Airway epithelial cell (primary cell): ENCODE results near the gene MUTYH. TPM values are rescaled to one million over a fixed set of nuclear protein-coding genes. Genes with fewer than 3 reads are reported as not detected.

Experiments used
- total RNA-seq: library from RNA; depleted of rRNA; stranded (reverse); fragments of >200 nt; gene quantifications from 2 replicates; pipeline ENCODE4 v1.2.3, GENCODE V29; 2015

The MUTYH gene
- total RNA-seq: 13.9 and 15.2 TPM in 2 replicates

DNA sequence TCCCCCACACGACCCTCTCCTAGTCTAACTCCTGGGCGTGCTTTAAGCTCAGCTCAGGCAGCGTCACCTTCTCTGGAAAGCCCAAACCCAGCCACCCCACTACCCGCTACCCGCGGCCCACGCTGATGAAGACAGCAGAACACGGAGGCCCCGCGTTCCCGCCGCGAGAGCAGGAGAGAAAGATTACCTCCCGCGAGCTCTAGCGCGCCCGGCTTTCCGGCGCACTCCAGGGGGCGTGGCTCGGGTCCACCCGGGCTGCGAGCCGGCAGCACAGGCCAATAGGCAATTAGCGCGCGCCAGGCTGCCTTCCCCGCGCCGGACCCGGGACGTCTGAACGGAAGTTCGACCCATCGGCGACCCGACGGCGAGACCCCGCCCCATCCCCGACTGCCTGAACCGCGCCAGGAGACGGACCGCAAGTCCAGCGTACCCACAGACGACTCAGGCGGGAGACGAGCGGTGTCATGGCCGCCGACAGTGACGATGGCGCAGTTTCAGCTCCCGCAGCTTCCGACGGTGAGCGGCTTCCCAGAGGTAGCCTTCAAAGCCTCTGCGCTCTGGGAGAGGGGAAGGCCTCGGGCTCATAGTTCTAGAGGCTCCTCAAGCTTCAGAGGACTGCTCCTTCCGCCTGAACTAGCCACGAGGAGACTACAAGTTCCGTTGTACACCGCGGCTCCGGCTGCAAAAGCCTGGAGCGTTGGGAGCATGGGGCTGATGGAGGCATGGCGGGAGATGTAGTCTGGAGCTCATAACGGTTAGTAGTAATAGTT lies at the start of gene MUTYH, which contains the start of gene TOE1:
Gene MUTYH (minus strand): TSS at position 652 of the 770 bp plus-strand sequence. CDS start 5,935 bp downstream, outside the sequence.
Gene TOE1 (plus strand): TSS at position 382 of the 770 bp plus-strand sequence. CDS start 83 bp downstream, at position 465.

DNA sequence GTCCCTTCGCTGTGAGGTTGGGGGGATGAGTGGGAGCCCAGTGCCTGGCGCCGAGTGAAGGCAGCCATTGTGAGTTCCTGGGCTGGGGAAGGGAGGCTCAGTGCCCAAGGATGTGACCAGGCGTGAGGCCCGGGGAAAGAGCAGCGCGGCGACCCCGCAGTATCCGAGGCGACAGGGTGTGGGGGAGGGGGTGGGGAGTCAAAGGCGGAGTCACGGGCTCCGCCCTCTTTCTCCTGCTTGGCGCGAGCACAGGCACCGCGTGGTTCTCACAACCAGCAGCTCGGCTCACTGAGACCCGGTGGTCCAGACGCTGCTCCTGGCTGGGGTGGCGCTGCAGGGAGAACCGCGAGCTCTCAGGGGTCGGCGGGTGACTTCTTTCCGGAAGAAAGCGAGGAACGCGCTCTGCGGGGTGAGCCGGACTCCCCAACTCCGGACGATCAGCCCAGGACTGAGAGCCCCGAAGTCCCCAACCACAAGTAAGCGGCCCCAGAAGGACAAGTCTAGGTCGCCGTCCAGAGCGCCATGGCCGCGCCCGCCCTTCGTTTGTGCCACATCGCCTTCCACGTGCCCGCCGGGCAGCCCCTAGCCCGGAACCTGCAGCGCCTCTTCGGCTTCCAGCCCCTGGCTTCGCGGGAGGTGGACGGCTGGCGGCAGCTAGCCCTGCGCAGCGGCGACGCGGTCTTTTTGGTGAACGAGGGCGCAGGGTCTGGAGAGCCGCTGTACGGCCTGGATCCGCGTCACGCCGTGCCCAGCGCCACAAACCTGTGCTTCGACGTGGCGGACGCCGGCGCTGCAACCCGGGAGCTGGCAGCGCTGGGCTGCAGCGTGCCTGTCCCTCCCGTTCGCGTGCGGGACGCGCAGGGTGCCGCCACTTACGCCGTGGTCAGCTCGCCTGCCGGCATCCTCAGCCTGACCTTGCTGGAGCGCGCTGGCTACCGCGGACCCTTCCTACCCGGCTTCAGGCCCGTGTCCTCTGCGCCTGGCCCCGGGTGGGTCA lies 13.3 kb downstream of the MUTYH start, which contains the start of gene HPDL:
Gene HPDL (plus strand): TSS at position 269 of the 997 bp plus-strand sequence. CDS start 254 bp downstream, at position 523.

Other genes with a start within 250 kb of the MUTYH start
- 0.05 and 0.07 TPM in 2 replicates for gene ZSWIM5, start 133.8 kb downstream of the MUTYH start, total RNA-seq
- 5.2 and 8.5 TPM in 2 replicates for gene HPDL, start 13.5 kb downstream of the MUTYH start, total RNA-seq
- 6.6 and 8.3 TPM in 2 replicates for gene TOE1, start 270 bp downstream of the MUTYH start, total RNA-seq
- 3.2 and 4.7 TPM in 2 replicates for gene TESK2, start 150.7 kb upstream of the MUTYH start, total RNA-seq
- gene CCDC163, start 159.6 kb upstream of the MUTYH start, total RNA-seq: 0.51 and 1.2 TPM in 2 replicates
- gene MMACHC, start 159.9 kb upstream of the MUTYH start, total RNA-seq: 2.5 and 3.5 TPM in 2 replicates
- gene PRDX1, start 181.4 kb upstream of the MUTYH start, total RNA-seq: 671 and 698 TPM in 2 replicates
- 102 and 107 TPM in 2 replicates for gene AKR1A1, start 210.4 kb upstream of the MUTYH start, total RNA-seq
- gene NASP, start 243.6 kb upstream of the MUTYH start, total RNA-seq: 67.7 and 83.7 TPM in 2 replicates